SK-N-SH (cell line): Measurements from ENCODE around the gene CLCN6. TPM values are rescaled to one million over a fixed set of nuclear protein-coding genes. Genes with fewer than 3 reads are reported as not detected.

Experiments
- CTCF ChIA-PET: fragments of 300-600, 350-600 bp; formaldehyde crosslinking; extraction: SDS; loops from one replicate; lab custom pipeline; 2021; lab: Yijun Ruan, JAX
- POLR2A ChIA-PET: fragments of 350-600 bp; sonication (Branson Sonifier 250); formaldehyde crosslinking; extraction: SDS; loops from one replicate; lab custom pipeline; 2020; ENCODE audit warnings: antibody characterized with exemption, inconsistent platforms; lab: Yijun Ruan, JAX
- DNase-seq: peaks from one replicate; pipeline ENCODE4 v3.0.0; 2012
- H2AFZ ChIP-seq: fragments of 200-600 bp; sonication (generic); 2 replicates; pipeline ENCODE4 v1.8.1; 2016; ENCODE audit warnings: antibody characterized with exemption, mild to moderate bottlenecking, low read depth
- H3F3A ChIP-seq: fragments of 200-600 bp; sonication (generic); replicated peaks from 2 replicates; pipeline ENCODE3; 2016; ENCODE audit warnings: antibody characterized with exemption, mild to moderate bottlenecking; ENCODE audit not compliant: insufficient read depth
- H3K27ac ChIP-seq, 2 experiments: fragments of 200-500 bp in 1 of 2; fragments of 200-600 bp in 1 of 2; sonication (Bioruptor generic) in 1 of 2; sonication (generic), shearing (Covaris generic) in 1 of 2; 2 replicates each; pipeline versions ENCODE4 v1.5.1 to v1.6.1; 2014 to 2016; ENCODE audit warnings: low read depth in 2 of 2, inconsistent platforms in 1 of 2, low read length in 1 of 2, mild to moderate bottlenecking in 1 of 2, mixed read lengths in 1 of 2
- H3K27me3 ChIP-seq: fragments of 200-600 bp; sonication (generic), shearing (Covaris generic); 2 replicates; pipeline ENCODE4 v1.6.1; 2016; ENCODE audit warnings: mixed run types; ENCODE audit not compliant: insufficient read depth
- H3K36me3 ChIP-seq, 2 experiments: fragments of 200-500 bp in 1 of 2; fragments of 200-600 bp in 1 of 2; sonication (Bioruptor generic) in 1 of 2; sonication (generic) in 1 of 2; replicated peaks in 1 of 2; 2 replicates each; pipeline versions ENCODE3 to v1.5.1; 2014 to 2016; ENCODE audit warnings: low read length in 1 of 2, mild to moderate bottlenecking in 1 of 2; ENCODE audit not compliant: insufficient read depth in 2 of 2, control insufficient read depth in 1 of 2
- H3K4me1 ChIP-seq, 2 experiments: fragments of 200-500 bp in 1 of 2; fragments of 200-600 bp in 1 of 2; sonication (Bioruptor generic) in 1 of 2; sonication (generic), shearing (Covaris generic) in 1 of 2; 2 replicates each; pipeline versions ENCODE4 v1.5.1 to v1.6.1; 2014 to 2016; ENCODE audit warnings: low read depth in 1 of 2, low read length in 1 of 2, mixed run types in 1 of 2; ENCODE audit not compliant: insufficient read depth in 2 of 2, control insufficient read depth in 1 of 2
- H3K4me2 ChIP-seq: fragments of 200-600 bp; sonication (generic), shearing (Covaris generic); 2 replicates; pipeline ENCODE4 v1.6.1; 2017; ENCODE audit warnings: mixed run types
- H3K4me3 ChIP-seq, 2 experiments: fragments of 200-500 bp in 1 of 2; fragments of 200-600 bp in 1 of 2; sonication (Bioruptor generic) in 1 of 2; sonication (generic), shearing (Covaris generic) in 1 of 2; 2 replicates each; pipeline versions ENCODE4 v1.5.1 to v1.8.1; 2014 to 2016; ENCODE audit warnings: low read depth in 2 of 2, inconsistent platforms in 1 of 2, low read length in 1 of 2, mild to moderate bottlenecking in 1 of 2, mixed read lengths in 1 of 2, moderate library complexity in 1 of 2
- H3K79me2 ChIP-seq: fragments of 200-600 bp; sonication (generic); 2 replicates; pipeline ENCODE4 v1.8.1; 2017; ENCODE audit warnings: mild to moderate bottlenecking; ENCODE audit not compliant: insufficient read depth
- H3K9ac ChIP-seq: fragments of 200-600 bp; sonication (generic); 2 replicates; pipeline ENCODE4 v1.6.1; 2017; ENCODE audit warnings: mixed run types
- H3K9me2 ChIP-seq: fragments of 200-600 bp; sonication (generic); 2 replicates; pipeline ENCODE4 v1.6.1; 2017; ENCODE audit warnings: mixed run types
- H3K9me3 ChIP-seq: fragments of 200-600 bp; sonication (generic); 2 replicates; pipeline ENCODE4 v1.6.1; 2017; ENCODE audit warnings: mixed run types, mild to moderate bottlenecking, moderate library complexity
- H4K20me1 ChIP-seq: fragments of 200-600 bp; sonication (generic); 2 replicates; pipeline ENCODE4 v1.6.1; 2017; ENCODE audit warnings: mild to moderate bottlenecking, mixed run types; ENCODE audit not compliant: insufficient read depth
- CHD2 ChIP-seq: fragments of 150-350 bp; IDR thresholded peaks from 2 replicates; pipeline ENCODE4 v1.6.1; 2018; ENCODE audit warnings: low read length; ENCODE audit not compliant: partially characterized antibody
- EP300 ChIP-seq, 2 experiments: IDR thresholded peaks; 2 replicates each; pipeline versions ENCODE4 v1.4.0 to v1.6.1; 2012; ENCODE audit warnings: borderline replicate concordance in 1 of 2, low read depth in 1 of 2, low read length in 1 of 2
- FOXJ3 ChIP-seq: sonication (generic); formaldehyde crosslinking; IDR thresholded peaks from 2 replicates; pipeline ENCODE4 v1.5.1; 2020; ENCODE audit warnings: mild to moderate bottlenecking, missing genetic modification reagents
- FOXM1 ChIP-seq: IDR thresholded peaks from 2 replicates; pipeline ENCODE4 v1.4.0; 2012; ENCODE audit warnings: low read depth, mild to moderate bottlenecking
- GABPA ChIP-seq: IDR thresholded peaks from 2 replicates; pipeline ENCODE4 v1.4.0; 2012; ENCODE audit warnings: low read depth, mild to moderate bottlenecking
- JUND ChIP-seq: IDR thresholded peaks from 2 replicates; pipeline ENCODE4 v1.4.0; 2012
- MXI1 ChIP-seq: IDR thresholded peaks from 2 replicates; pipeline ENCODE4 v1.6.1; 2012; ENCODE audit warnings: mild to moderate bottlenecking, low read depth, low read length, improper control_type of control experiment
- NFIC ChIP-seq: IDR thresholded peaks from 2 replicates; pipeline ENCODE4 v1.4.0; 2012; ENCODE audit warnings: borderline replicate concordance
- RAD21 ChIP-seq: IDR thresholded peaks from 2 replicates; pipeline ENCODE4 v1.6.1; 2012; ENCODE audit warnings: mild to moderate bottlenecking, low read length
- RCOR1 ChIP-seq: fragments of 150-350 bp; IDR thresholded peaks from 2 replicates; pipeline ENCODE4 v1.6.1; 2017; ENCODE audit warnings: antibody characterized with exemption, low read length
- SIN3A ChIP-seq: IDR thresholded peaks from 2 replicates; pipeline ENCODE4 v1.6.1; 2012; ENCODE audit warnings: low read depth, mild to moderate bottlenecking, low read length, moderate library complexity, borderline replicate concordance
- TAF1 ChIP-seq: IDR thresholded peaks from 2 replicates; pipeline ENCODE4 v1.6.1; 2012; ENCODE audit warnings: low read depth, mild to moderate bottlenecking, low read length, moderate library complexity, borderline replicate concordance
- TEAD4 ChIP-seq: IDR thresholded peaks from 2 replicates; pipeline ENCODE4 v1.4.0; 2012; ENCODE audit warnings: mild to moderate bottlenecking, borderline replicate concordance; ENCODE audit not compliant: insufficient read depth
- USF2 ChIP-seq: fragments of 150-350 bp; IDR thresholded peaks from 2 replicates; pipeline ENCODE4 v1.6.1; 2017; ENCODE audit warnings: antibody characterized with exemption, low read length, low read depth, borderline replicate concordance
- WGBS: methylation state at CpG from one replicate; pipeline ENCODE4 v1.1.6; 2017; ENCODE audit warnings: low lambda C conversion rate; 5-methylcytosine and 5-hydroxymethylcytosine counted together
- polyA plus RNA-seq, 3 experiments: library from polyadenylated mRNA; depleted of rRNA; stranded (reverse); fragments of >200 nt; gene quantifications; 2 replicates each; pipeline ENCODE4 v1.2.3, GENCODE V29; 2012
- TF ChIP-seq, protein P1 (sequence below): fragments of 150-350 bp; IDR thresholded peaks from 2 replicates; pipeline ENCODE4 v1.6.1; 2016; ENCODE audit warnings: mild to moderate bottlenecking, low read depth, low read length

Gene CLCN6
- polyA plus RNA-seq, 1 of the 3 experiments (the other 2 are of a cell fraction), result 7.4 TPM

DNA sequence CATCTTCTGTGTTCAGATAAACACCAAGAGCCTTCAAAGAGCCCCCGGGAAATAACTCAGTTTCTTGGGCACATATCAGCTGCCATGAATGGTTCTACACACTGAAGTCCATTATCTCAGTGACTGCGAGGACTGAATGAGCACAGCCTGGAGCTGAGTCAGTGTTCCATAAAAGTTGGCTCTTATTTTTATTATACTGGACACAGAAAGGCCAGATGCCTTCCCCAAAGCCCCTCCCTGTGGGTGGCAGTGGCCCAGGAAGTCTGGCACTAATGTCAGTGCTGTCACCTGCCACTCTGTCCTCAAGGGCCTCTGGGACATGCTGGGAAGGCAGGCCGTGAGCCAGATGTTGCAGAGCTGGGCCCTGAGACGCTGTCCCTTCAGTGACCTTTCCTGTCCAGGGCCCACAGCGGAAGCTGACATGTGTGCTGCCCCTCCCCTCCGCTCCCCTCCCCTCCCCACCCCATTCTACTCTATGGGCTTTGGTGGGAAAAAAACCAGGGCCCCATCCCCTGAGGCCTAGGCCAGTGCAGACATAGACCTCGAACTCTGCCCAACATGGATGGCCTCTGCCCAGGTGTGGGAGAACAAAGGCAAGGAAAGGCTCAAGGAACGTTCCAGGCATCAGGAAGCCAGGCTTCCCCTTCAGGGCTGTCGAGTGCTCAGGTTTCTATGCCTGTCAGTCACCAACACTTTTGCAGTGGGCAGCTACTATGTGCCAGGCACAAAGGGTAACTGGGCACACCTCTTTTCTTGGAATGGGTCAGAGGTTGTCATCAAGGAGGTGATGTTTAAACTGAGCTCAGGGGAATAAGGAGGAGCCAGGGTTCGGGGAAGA is 75.1 kb downstream of the CLCN6 start:
- no peak overlapping the region for H3K4me2 ChIP-seq
- peak overlapping the region in 1 of 2 experiments; percentile 99; a peak in 2 of 4 replicates for H3K27ac ChIP-seq
- peaks cover 0 to 65% of the 10 kb centered on the region in 2 experiments; a peak in 2 of 4 replicates for H3K4me1 ChIP-seq
- no peaks in the 10 kb centered on the region for H3K79me2 ChIP-seq
- DNase-seq, result peak; percentile 91
- 22% methylated on average over 6 of the region's 10 CpGs for WGBS
- CTCF ChIA-PET, result interaction anchor here (0.8 to 4.6 kb wide), 8 partner anchors 8 to 105 kb away, joined by 3 to 42 read pairs (median 4); no protein-coding TSS in a partner anchor
- H3K27me3 ChIP-seq, result 0 out of 2 replicates have a peak, but pooled peaks cover 5% of the 10 kb centered on the region
- POLR2A ChIA-PET, result interaction anchor here (0.9 to 2.2 kb wide), 6 partner anchors 21 to 86 kb away, joined by 3 to 15 read pairs (median 6); partner anchors contain the start of gene NPPA
- no peaks in the 10 kb centered on the region for H3K36me3 ChIP-seq
- no peaks in the 10 kb centered on the region for H3F3A ChIP-seq
- H3K9me3 ChIP-seq, result no peaks in the 10 kb centered on the region
- no peak overlapping the region for H3K4me3 ChIP-seq
- no peaks in the 10 kb centered on the region for H3K9me2 ChIP-seq
- no peaks in the 10 kb centered on the region for H4K20me1 ChIP-seq
- TF ChIP-seq FOXJ3, result peak; percentile 74
- no peak for TF ChIP-seq FOXM1
- no peak for TF ChIP-seq NFIC
- TF ChIP-seq, protein P1, sequence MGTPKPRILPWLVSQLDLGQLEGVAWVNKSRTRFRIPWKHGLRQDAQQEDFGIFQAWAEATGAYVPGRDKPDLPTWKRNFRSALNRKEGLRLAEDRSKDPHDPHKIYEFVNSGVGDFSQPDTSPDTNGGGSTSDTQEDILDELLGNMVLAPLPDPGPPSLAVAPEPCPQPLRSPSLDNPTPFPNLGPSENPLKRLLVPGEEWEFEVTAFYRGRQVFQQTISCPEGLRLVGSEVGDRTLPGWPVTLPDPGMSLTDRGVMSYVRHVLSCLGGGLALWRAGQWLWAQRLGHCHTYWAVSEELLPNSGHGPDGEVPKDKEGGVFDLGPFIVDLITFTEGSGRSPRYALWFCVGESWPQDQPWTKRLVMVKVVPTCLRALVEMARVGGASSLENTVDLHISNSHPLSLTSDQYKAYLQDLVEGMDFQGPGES, result no peak
- peak; percentile 78; the same call in 1 of the 2 replicates for TF ChIP-seq RCOR1
- no peak for TF ChIP-seq JUND
- TF ChIP-seq EP300 (IDR thresholded peaks at IDR 0.05; ENCODE audit: borderline replicate concordance in 1 of 2, low read depth in 1 of 2, low read length in 1 of 2), result peak in 1 of 2 experiments; percentile 93; a peak in 2 of 4 replicates
- no peak for TF ChIP-seq USF2
- no peak for TF ChIP-seq SIN3A
- TF ChIP-seq GABPA, result no peak
- no peak for TF ChIP-seq TAF1
- TF ChIP-seq TEAD4, result no peak
- TF ChIP-seq RAD21, result 0 out of 2 replicates have a peak, but pooled peaks have one; percentile 2
- TF ChIP-seq CHD2, result peak; percentile 81
- peak; percentile 85 for TF ChIP-seq MXI1
- H2AFZ ChIP-seq, result no peak overlapping the region
- no peak overlapping the region for H3K9ac ChIP-seq
